GM06990 (cell line): Measurements from ENCODE around the gene CFP.

Experiments used
- DNase-seq: peaks from one replicate; pipeline ENCODE4 v3.0.0-alpha.2; 2011; ENCODE audit not compliant: insufficient read length; ENCODE audit errors: extremely low read depth
- H3K27me3 ChIP-seq: replicated peaks from 2 replicates; pipeline ENCODE4 v1.6.0; 2011; ENCODE audit warnings: low read length; ENCODE audit not compliant: control insufficient read depth, insufficient read depth
- H3K36me3 ChIP-seq: 2 replicates; pipeline ENCODE4 v1.5.1; 2011; ENCODE audit warnings: low read length; ENCODE audit not compliant: control insufficient read depth, insufficient read depth
- H3K4me3 ChIP-seq: replicated peaks from 2 replicates; pipeline ENCODE4 v1.5.1; 2011; ENCODE audit warnings: low read depth, mild to moderate bottlenecking, control low read depth, low read length
- CTCF ChIP-seq: IDR thresholded peaks from 2 replicates; pipeline ENCODE4 v1.5.1; 2011; ENCODE audit warnings: low read length, control low read depth, mild to moderate bottlenecking, inconsistent platforms; ENCODE audit not compliant: insufficient read depth, poor library complexity, severe bottlenecking

CFP gene

GRCh38 chrX:47576021-47576898 is 53.5 kb downstream of the CFP start:
- no peaks in the 10 kb centered on the region for H3K27me3 ChIP-seq
- DNase-seq, result no peak
- H3K4me3 ChIP-seq, result no peak overlapping the region
- H3K36me3 ChIP-seq, result 0 out of 2 replicates have a peak, but pooled peaks cover 1% of the 10 kb centered on the region
- no peak for TF ChIP-seq CTCF

- DNase-seq, result no peak
- Histone ChIP-seq H3K4me3 (no peak overlapping the region), H3K27me3 (no peaks in the 10 kb centered on the region), H3K36me3 (peaks cover 1% of the 10 kb centered on the region; the same call in 1 of the 2 replicates)
- no peak for TF ChIP-seq CTCF
These were observed 55.0 kb downstream of the CFP start for GRCh38 chrX:47574547-47575301.

GRCh38 chrX:47574076-47574546 is 55.6 kb downstream of the CFP start:
- Histone ChIP-seq H3K4me3 (no peak overlapping the region), H3K36me3 (peaks cover 2% of the 10 kb centered on the region), H3K27me3 (no peaks in the 10 kb centered on the region)
- TF ChIP-seq CTCF, result no peak
- DNase-seq, result no peak

GRCh38 chrX:47573341-47574075 is 56.2 kb downstream of the CFP start:
- H3K36me3 ChIP-seq, result peaks cover 3% of the 10 kb centered on the region
- TF ChIP-seq CTCF, result no peak
- H3K27me3 ChIP-seq, result no peaks in the 10 kb centered on the region
- no peak for DNase-seq
- H3K4me3 ChIP-seq, result no peak overlapping the region
